Astrocyte of the cerebellum (primary cell): ENCODE results near the gene PCDHB8.
"Not testable (repeated sequence)": the region's sequence is repeated elsewhere in the genome, so short reads cannot be mapped to it uniquely, and the experiment has no call there.

Source experiments
- DNase-seq: peaks from one replicate; pipeline ENCODE4 v3.0.0-alpha.2; 2011; ENCODE audit warnings: low read depth
- H3K4me3 ChIP-seq: 2 replicates; pipeline ENCODE4 v1.5.1; 2011; ENCODE audit warnings: mild to moderate bottlenecking, low read depth, low read length, moderate library complexity
- CTCF ChIP-seq: IDR thresholded peaks from 2 replicates; pipeline ENCODE4 v1.5.1; 2012; ENCODE audit warnings: low read length, low read depth, moderate library complexity, mild to moderate bottlenecking; ENCODE audit errors: missing control alignments
- in situ Hi-C: cut with HindIII; loops from 2 replicates; pipeline ENCODE4 v1.10.0; 2017; ENCODE audit warnings: low sequenced_read_pairs

The PCDHB8 gene

DNA sequence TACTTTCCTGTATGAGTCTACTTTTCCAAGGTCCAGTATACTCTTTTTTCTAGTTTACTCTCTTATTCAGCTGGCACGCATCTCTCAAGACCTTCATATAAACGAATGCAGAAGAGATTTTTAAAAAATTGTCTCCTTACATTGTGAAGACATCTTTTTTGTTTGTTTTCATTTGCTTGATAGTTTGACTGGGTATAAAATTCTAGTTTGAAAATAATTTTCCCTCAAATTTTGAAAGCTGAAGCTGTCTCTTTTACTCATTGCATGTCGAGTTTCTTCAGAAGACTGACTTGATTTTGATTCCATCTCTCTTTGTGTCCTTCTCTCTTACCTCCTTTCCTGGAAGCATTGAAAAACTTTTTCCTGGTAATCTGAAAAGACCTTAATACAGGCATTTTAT is 18.8 kb downstream of the PCDHB8 start:
- in situ Hi-C loops = no loop called here
- no peak for TF ChIP-seq CTCF
- no peak for DNase-seq
- no peak overlapping the region for H3K4me3 ChIP-seq

GRCh38 chr5:141199359-141200235 is 22.0 kb downstream of the PCDHB8 start, which contains the start of gene PCDHB11:
PCDHB11 (plus strand) TSS chr5:141199627; CDS start chr5:141199775, 148 bp downstream.
- H3K4me3 ChIP-seq = no peak within 1 kb of the TSS
- no peak for TF ChIP-seq CTCF
- in situ Hi-C loops = no loop called here
- DNase-seq = no peak

- DNase-seq, H3K4me3 ChIP-seq, in situ Hi-C loops: not testable (repeated sequence)
Observed at GRCh38 chr5:141201126-141201525, 23.5 kb downstream of the PCDHB8 start.

- DNase-seq, H3K4me3 ChIP-seq, in situ Hi-C loops: not testable (repeated sequence)
Observed at GRCh38 chr5:141201646-141202045, 24.1 kb downstream of the PCDHB8 start.

DNA sequence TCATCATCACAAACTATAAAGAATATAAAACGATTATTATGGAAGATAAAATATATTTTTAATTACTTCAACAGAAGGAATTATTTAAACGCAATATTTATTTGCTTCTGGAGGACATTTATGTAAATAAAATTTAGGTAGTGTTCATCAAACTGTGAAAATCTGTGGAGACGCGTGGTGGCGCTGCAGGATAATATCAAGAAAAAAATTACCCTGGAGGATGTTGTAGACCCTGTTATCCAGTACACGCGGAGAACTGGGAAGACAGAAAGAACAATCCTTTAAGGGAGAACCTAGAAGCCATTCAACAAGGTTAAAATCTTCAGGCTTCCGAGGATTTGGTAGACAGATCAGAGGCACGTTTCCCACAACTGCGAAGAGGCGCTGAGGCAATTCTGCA is 30.9 kb downstream of the PCDHB8 start, which contains the start of gene PCDHB12:
TSS of gene PCDHB12 (plus strand) at position 242 of the 400 bp plus-strand sequence. CDS start 189 bp downstream, outside the sequence.
- in situ Hi-C loops = no loop called here
- no peak for TF ChIP-seq CTCF
- DNase-seq = no peak
- no peak within 1 kb of the TSS for H3K4me3 ChIP-seq

DNA sequence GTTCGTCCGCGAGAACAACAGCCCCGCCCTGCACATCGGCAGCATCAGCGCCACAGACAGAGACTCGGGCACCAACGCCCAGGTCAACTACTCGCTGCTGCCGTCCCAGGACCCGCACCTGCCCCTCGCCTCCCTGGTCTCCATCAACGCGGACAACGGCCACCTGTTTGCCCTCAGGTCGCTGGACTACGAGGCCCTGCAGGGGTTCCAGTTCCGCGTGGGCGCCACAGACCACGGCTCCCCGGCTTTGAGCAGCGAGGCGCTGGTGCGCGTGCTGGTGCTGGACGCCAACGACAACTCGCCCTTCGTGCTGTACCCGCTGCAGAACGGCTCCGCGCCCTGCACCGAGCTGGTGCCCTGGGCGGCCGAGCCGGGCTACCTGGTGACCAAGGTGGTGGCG is 32.7 kb downstream of the PCDHB8 start:
- DNase-seq, H3K4me3 ChIP-seq, in situ Hi-C loops: not testable (repeated sequence)

- DNase-seq, H3K4me3 ChIP-seq, in situ Hi-C loops: not testable (repeated sequence)
Observed at GRCh38 chr5:141210849-141211248, 33.3 kb downstream of the PCDHB8 start.

- in situ Hi-C loops, H3K4me3 ChIP-seq, DNase-seq: not testable (repeated sequence)
Observed at GRCh38 chr5:141213656-141214339, 36.2 kb downstream of the PCDHB8 start, which contains the start of gene PCDHB13. PCDHB13 (plus strand) TSS chr5:141213919; CDS start chr5:141214124, 205 bp downstream.

DNA sequence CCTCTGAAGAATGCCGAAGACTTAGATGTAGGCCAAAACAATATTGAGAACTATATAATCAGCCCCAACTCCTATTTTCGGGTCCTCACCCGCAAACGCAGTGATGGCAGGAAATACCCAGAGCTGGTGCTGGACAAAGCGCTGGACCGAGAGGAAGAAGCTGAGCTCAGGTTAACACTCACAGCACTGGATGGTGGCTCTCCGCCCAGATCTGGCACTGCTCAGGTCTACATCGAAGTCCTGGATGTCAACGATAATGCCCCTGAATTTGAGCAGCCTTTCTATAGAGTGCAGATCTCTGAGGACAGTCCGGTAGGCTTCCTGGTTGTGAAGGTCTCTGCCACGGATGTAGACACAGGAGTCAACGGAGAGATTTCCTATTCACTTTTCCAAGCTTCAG is 37.0 kb downstream of the PCDHB8 start:
- H3K4me3 ChIP-seq, DNase-seq, in situ Hi-C loops: not testable (repeated sequence)

- DNase-seq, in situ Hi-C loops, H3K4me3 ChIP-seq: not testable (repeated sequence)
Observed at GRCh38 chr5:141215504-141215903, 37.9 kb downstream of the PCDHB8 start.

DNA sequence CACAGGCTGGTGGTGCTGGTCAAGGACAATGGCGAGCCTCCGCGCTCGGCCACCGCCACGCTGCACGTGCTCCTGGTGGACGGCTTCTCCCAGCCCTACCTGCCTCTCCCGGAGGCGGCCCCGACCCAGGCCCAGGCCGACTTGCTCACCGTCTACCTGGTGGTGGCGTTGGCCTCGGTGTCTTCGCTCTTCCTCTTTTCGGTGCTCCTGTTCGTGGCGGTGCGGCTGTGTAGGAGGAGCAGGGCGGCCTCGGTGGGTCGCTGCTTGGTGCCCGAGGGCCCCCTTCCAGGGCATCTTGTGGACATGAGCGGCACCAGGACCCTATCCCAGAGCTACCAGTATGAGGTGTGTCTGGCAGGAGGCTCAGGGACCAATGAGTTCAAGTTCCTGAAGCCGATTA is 38.4 kb downstream of the PCDHB8 start:
- in situ Hi-C loops, DNase-seq, H3K4me3 ChIP-seq: not testable (repeated sequence)
